ENCODE measurements around the gene CRIM1. TPM values are rescaled to one million over a fixed set of nuclear protein-coding genes. Genes with fewer than 3 reads are reported as not detected.
A peak's percentile ranks its signal among the peaks of the same experiment; 100 is the strongest.

Gene CRIM1
- total RNA-seq, 1 experiment from 2014 or later: 21.7 TPM

GRCh38 chr2:36371070-36371874 is 15.7 kb downstream of the CRIM1 start:
- no peak for DNase-seq (ENCODE audit: low spot score)

- no peak for DNase-seq (ENCODE audit: low spot score)
These were observed 16.4 kb downstream of the CRIM1 start for GRCh38 chr2:36371928-36372391.

DNA sequence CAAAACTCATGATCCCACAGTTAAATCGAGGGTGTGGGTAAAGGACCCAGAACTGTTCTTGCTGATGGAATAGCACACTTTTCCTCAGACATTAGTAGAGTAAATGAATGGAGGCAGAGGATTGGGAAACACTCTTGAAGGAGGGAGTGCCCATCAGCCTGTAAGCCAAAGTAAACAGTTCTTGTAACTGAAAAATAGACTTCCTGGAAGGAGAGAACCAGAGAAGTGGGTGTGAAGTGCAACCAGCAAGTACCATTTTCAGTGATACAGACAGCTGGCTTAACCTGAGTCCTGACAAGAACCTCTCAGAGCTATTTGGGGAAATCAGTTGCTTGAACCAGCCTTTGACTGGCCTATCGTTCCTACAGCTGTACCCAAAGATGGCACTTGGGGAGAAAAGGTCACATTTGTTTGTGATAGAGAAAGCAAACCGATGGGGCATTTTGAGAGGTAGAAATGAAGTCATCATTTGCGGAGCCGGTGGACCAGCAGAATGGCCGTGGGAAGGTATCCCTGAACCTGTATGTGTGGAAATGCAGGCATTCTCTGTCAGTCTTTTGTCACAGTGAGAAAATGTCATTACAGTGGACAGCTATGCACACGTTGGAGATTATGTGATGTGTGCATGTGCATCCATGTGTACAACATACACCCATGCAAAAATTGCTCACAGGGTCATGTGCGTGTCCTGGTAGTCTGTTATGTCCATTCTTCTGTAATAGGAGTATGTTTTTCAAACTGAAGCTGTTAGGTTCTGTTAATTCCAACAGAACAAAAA is 17.8 kb downstream of the CRIM1 start:
- DNase-seq (ENCODE audit: low spot score): peak; percentile 25

DNA sequence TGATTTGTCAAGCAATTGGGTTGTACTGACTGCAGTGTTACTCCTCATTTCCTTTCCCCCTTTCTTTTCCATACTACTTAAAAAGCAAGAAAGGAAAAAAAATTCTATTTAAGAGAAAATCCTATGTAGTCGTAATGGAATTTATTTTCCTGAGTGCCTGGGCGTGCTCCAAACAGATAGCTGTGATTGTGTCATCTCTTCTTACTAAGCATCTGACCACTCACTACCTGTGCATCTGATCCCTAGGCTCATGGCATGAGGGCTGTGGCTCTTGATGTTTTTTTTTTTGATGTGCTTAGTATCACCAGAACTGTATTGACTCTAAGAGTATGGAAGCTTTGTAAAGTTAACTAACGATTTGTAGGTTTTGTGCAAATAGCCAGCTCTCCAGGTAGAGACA is 19.0 kb downstream of the CRIM1 start:
- DNase-seq (ENCODE audit: low spot score): no peak

GRCh38 chr2:36376319-36376765 is 20.8 kb downstream of the CRIM1 start:
- peak; percentile 71 for DNase-seq (ENCODE audit: low spot score)

- DNase-seq (ENCODE audit: low spot score): peak; percentile 79
These were observed 21.6 kb downstream of the CRIM1 start for GRCh38 chr2:36376992-36377738.

GRCh38 chr2:36379710-36380448 is 24.3 kb downstream of the CRIM1 start:
- no peak for DNase-seq (ENCODE audit: low spot score)

DNA sequence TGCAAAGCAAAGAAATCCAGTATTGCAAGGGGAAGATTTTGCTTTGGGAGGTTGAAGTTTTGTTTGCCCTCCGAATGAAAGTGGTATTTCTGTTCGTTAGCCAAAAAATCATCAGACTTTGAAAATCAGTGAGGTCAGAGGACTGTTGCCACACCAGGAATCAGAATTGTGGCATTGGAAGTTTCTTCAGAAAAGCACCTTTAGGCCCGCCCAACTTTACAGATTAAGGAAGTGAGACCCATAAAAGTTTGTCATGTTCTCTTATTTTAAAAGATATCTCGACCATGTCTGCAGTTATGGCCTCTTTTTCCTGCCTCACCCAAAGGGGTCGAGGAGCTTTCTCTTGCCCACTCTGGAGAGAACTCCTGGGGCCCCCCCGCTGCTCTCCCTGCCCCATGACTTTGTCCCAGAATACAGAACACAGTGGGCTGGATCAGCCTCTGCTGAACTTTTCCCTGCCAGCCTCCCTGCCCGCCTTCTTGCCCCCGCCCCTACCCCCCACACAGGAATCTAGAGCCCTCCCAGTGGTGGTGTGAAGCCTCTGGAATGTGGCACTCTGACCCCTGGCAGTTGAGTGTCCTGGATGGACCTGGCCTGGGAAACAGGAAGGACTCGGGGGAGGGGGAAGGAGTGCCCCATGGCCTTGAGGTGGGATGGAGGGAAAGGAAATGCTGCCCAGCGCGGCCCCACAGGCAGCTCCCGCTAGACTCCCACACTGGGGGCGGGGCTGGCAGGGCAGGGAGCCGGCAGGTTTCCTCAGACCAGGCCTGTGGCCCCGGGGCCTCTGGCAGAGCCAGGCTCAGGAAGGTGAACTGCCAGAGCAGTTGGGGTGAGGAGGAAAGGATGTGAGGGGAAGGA is 25.3 kb downstream of the CRIM1 start:
- peak; percentile 46 for DNase-seq (ENCODE audit: low spot score)

- no peak for DNase-seq (ENCODE audit: low spot score)
These were observed 26.4 kb downstream of the CRIM1 start for GRCh38 chr2:36381993-36382392.

- DNase-seq (ENCODE audit: low spot score): no peak
These were observed 26.9 kb downstream of the CRIM1 start for GRCh38 chr2:36382472-36382871.

- no peak for DNase-seq (ENCODE audit: low spot score)
These were observed 28.1 kb downstream of the CRIM1 start for GRCh38 chr2:36383726-36384125.

DNA sequence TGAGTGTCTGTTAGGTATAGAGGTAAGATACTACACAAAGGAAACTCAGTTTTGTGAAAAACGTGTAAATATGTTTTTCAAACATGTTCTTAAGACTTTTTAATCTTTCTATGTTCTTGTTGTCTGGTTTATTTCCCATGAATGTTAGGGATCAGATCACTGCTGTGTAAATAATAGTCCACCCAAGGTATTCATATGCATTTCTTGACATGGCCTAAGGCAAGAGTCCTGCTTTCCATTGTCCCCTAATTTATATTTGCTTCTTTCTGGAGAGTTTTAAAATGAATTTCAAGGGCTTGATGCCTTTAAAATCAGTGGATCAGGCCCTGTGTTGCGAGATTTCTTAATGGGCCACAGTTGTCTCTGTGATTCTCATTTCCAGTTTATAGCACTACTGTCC is 28.9 kb downstream of the CRIM1 start:
- no peak for DNase-seq (ENCODE audit: low spot score)

DNA sequence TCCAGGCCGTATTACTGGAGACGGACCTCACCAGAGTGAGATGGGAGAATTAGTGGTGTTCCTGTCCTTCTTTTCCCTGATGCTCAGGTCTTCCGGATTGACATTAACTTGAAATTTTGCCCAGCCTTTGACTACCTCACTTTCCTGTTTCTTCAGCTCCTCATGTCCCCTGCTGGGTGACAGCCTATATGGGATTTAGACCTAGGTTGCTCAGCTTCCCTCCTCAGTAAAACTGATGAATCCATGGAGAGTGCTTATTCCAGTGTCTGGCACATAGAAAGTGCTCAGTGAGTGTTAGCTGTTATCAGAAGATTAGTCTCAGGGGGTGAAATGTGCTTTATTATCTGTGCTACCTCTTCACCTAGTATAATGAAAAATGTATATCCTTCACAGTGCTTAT is 30.0 kb downstream of the CRIM1 start:
- DNase-seq (ENCODE audit: low spot score): no peak

DNA sequence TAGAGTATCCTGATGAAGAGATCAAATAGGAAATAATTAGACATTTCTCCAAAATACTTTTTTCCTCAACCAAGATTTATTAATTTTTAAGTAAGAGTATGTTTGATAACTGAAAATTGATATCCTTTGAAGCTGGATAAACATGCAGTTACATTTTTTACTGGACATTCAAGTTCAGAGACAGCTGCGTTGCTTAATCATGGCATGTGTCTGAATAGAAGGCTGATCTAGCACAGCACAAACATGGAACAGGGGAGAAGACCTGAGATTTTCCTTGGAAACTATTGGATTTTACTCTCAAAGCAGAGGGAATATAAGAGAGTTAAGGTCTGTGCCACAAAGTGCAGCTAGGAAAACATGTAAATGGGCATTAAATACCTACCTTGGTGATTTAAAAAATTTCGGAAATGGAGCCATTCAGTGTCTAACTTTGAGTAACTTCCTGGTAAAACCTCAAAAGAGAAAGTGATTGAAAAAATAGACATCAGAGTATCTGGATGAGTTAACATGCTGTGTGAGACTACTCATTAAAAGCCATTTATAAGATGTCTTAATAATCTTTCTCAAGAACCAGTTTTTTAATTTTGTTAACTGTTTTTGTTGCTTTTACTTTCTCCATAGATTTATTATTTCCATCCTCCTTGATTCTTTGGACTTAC is 31.8 kb downstream of the CRIM1 start:
- DNase-seq (ENCODE audit: low spot score): no peak

- no peak for DNase-seq (ENCODE audit: low spot score)
These were observed 32.9 kb downstream of the CRIM1 start for GRCh38 chr2:36388472-36388871.

GRCh38 chr2:36389091-36389564 is 33.5 kb downstream of the CRIM1 start:
- DNase-seq (ENCODE audit: low spot score): no peak

DNA sequence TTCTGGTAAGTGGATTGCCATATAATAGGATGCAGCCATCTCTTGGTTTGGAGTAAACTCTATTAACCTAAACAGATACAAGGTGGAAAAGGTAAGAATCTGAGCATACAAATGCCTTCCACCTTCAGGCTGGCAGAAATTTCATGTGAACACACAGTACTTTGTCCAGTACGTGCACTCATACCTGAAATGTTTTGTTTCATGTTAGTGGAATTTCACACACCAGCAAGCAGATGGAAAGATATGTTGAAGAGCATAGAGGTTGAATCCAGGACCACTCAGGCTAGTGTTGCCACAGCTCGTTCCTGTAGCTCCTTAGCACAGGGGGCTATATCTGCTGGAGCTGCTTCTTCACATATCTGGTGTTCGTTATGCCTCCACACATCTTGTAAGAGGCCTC is 34.0 kb downstream of the CRIM1 start:
- no peak for DNase-seq (ENCODE audit: low spot score)

DNA sequence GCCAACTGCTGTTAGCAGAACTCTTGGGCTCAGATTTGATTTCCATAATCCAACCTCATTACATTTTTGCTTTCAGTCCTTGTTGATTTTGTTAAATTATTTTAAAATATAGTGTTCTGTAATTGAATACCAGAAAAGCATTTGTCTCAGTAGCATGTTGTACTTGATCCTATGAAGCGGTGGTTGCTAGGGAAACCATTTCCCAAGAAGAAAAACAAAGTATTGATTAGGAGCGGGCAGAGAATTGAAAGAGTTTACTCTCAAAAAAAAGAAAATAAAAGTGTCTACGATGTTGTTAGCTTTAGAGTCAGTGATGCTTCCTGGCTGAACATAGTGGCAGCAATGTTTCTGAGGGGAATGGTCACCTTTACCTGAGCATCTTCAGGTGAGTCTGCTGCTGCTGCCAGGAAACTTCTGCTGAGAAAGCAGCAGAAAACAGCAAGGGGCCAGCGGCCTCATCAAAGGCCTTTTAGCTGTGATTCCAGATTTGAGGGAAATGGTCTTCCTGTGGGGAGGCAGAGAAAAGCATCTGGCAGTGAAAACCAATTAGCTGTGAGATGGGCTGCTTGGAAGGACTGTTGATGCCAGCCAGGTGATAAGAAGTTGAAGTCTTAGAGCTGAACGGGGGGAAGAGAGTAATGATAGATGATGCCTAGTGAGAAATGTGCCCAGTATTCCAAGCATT is 37.1 kb downstream of the CRIM1 start:
- DNase-seq (ENCODE audit: low spot score): no peak

- no peak for DNase-seq (ENCODE audit: low spot score)
These were observed 38.2 kb downstream of the CRIM1 start for GRCh38 chr2:36393738-36394256.

Measured in HT-29 (cell line).